ENCODE measurements around the gene TNFSF13.

Gene TNFSF13

GRCh38 chr17:7558544-7559319 lies at the start of gene TNFSF13:
Gene TNFSF13 (plus strand): TSS chr17:7558750. CDS start chr17:7559040, 290 bp downstream.
- no peak for DNase-seq (ENCODE audit: low spot score)

- no peak for DNase-seq (ENCODE audit: low spot score)
Observed at GRCh38 chr17:7508846-7509245, 49.7 kb upstream of the TNFSF13 start.

GRCh38 chr17:7509937-7510336 lies 48.6 kb upstream of the TNFSF13 start:
- no peak for DNase-seq (ENCODE audit: low spot score)

GRCh38 chr17:7511108-7511507 lies 47.4 kb upstream of the TNFSF13 start:
- DNase-seq (ENCODE audit: low spot score), result no peak

GRCh38 chr17:7512105-7512504 lies 46.4 kb upstream of the TNFSF13 start:
- DNase-seq (ENCODE audit: low spot score), result no peak

- no peak for DNase-seq (ENCODE audit: low spot score)
Observed at GRCh38 chr17:7512824-7513540, 45.6 kb upstream of the TNFSF13 start.

GRCh38 chr17:7513850-7514419 lies 44.6 kb upstream of the TNFSF13 start:
- no peak for DNase-seq (ENCODE audit: low spot score)

- DNase-seq (ENCODE audit: low spot score), result no peak
Observed at GRCh38 chr17:7515911-7516610, 42.5 kb upstream of the TNFSF13 start.

GRCh38 chr17:7523033-7523432 lies 35.5 kb upstream of the TNFSF13 start:
- DNase-seq (ENCODE audit: low spot score), result peak; percentile 17

- no peak for DNase-seq (ENCODE audit: low spot score)
Observed at GRCh38 chr17:7528842-7529241, 29.7 kb upstream of the TNFSF13 start.

- DNase-seq (ENCODE audit: low spot score), result no peak
Observed at GRCh38 chr17:7530023-7530900, 28.3 kb upstream of the TNFSF13 start.

GRCh38 chr17:7538050-7538449 lies 20.5 kb upstream of the TNFSF13 start:
- no peak for DNase-seq (ENCODE audit: low spot score)

GRCh38 chr17:7538891-7539545 lies 19.5 kb upstream of the TNFSF13 start:
- DNase-seq (ENCODE audit: low spot score), result peak; percentile 45

GRCh38 chr17:7541074-7541621 lies 17.4 kb upstream of the TNFSF13 start:
- DNase-seq (ENCODE audit: low spot score), result no peak

- no peak for DNase-seq (ENCODE audit: low spot score)
Observed at GRCh38 chr17:7544911-7545310, 13.6 kb upstream of the TNFSF13 start.

GRCh38 chr17:7548585-7549400 lies 9.8 kb upstream of the TNFSF13 start, which contains the start of gene TNFSF12:
Gene TNFSF12 (plus strand): TSS chr17:7549058. CDS start chr17:7549154, 96 bp downstream.
- peak; percentile 21 for DNase-seq (ENCODE audit: low spot score)

GRCh38 chr17:7549401-7550055 lies 9.0 kb upstream of the TNFSF13 start:
- DNase-seq (ENCODE audit: low spot score), result no peak

GRCh38 chr17:7550344-7550743 lies 8.2 kb upstream of the TNFSF13 start:
- DNase-seq (ENCODE audit: low spot score), result peak; percentile 16

GRCh38 chr17:7551396-7551795 lies 7.2 kb upstream of the TNFSF13 start:
- DNase-seq (ENCODE audit: low spot score), result no peak
